ENCODE results near the gene CYP2S1.
A peak's percentile ranks its signal among the peaks of the same experiment; 100 is the strongest.
"Not testable (repeated sequence)": the region's sequence is repeated elsewhere in the genome, so short reads cannot be mapped to it uniquely, and the experiment has no call there.

Gene CYP2S1, protein sequence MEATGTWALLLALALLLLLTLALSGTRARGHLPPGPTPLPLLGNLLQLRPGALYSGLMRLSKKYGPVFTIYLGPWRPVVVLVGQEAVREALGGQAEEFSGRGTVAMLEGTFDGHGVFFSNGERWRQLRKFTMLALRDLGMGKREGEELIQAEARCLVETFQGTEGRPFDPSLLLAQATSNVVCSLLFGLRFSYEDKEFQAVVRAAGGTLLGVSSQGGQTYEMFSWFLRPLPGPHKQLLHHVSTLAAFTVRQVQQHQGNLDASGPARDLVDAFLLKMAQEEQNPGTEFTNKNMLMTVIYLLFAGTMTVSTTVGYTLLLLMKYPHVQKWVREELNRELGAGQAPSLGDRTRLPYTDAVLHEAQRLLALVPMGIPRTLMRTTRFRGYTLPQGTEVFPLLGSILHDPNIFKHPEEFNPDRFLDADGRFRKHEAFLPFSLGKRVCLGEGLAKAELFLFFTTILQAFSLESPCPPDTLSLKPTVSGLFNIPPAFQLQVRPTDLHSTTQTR

DNA sequence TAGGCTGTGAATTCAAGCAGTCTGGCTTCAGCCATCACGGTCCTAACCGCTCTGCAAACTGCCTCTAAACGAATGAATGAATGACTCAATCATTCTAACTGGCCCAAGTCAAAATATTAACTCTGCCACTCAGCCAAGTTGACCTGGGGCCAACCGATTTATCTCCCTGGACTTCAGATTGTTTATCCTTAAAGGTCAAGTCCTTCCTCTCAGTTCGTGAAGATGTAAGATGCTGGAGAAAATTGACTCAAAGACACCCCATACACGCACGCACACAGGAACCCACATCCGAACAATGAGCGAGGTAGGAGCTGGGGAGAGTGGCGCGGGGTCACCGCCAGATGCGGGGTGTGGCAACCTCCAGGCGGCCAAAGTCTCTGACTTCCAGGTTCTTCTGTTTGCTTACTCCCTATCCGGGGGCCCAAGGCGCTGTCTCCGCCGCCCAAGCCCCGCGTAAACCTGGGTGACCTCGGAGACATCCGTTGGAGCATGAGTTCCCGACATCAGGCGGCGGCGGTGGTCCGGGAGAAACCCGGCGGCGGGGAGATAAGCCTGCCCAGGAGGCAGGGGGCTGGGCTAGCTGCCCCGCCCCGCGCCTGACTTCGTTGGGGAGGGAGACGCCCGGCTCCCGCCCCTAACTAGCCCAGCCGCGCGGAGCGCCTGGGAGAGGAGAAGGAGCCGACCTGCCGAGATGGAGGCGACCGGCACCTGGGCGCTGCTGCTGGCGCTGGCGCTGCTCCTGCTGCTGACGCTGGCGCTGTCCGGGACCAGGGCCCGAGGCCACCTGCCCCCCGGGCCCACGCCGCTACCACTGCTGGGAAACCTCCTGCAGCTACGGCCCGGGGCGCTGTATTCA, at the start of gene CYP2S1:
TSS of gene CYP2S1 (plus strand) at position 646 of the 856 bp plus-strand sequence. CDS start at position 692, 46 bp downstream.
- DNase-seq = no peak

DNA sequence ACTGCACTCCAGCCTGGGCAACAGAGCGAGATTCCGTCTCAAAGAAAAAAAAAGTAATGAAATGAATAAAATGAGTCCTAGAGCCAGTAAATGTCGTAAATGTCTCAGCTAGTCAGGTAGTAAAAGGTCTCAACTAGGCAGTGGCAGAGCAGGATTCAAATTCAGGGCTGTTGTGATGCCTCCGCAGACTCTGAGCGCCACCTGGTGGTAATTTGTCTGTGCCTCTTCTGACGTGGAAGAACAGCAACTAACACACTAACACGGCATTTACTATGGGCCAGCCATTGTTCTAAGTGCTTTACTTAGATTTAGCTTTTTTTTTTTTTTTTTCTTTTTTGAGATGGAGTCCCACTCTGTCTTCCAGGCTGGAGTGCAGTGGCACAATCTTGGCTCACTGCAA, 48.6 kb upstream of the CYP2S1 start:
- DNase-seq = peak; percentile 66

DNA sequence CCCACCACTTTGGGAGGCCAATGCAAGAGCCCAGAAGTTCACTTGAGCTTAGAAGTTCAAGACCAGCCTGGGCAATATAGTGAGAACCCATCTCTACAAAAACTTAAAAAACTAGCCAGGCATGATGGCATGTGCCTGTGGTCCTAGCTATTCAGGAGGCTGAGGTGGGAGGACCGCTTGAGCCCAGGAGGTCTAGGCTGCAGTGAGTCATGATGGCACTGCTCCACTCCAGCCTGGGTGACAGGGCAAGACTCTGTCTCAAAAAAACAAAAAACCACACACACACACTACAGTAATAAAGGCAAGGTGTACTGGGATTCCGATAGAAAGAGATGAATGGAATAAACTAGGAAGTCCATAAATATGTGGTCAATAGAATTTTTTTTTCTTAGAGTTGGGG, 43.2 kb upstream of the CYP2S1 start:
- no peak for DNase-seq

DNA sequence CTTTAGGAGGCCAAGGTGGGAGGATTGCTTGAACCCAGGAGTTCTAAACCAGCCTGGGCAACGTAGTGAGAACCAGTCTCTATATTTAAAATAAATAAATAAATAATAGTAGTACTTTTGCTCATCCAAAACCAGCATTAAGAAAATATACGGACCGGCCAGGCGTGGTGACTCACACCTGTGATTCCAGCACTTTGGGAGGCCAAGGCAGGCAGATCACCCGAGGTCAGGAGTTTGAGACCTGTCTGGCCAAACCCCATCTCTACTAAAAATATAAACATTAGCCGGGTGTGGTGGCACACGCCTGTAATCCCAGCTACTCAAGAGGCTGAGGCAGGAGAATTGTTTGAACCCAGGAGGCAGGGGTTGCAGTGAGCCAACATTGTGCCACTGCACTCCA, 42.0 kb upstream of the CYP2S1 start:
- DNase-seq = not testable (repeated sequence)

DNA sequence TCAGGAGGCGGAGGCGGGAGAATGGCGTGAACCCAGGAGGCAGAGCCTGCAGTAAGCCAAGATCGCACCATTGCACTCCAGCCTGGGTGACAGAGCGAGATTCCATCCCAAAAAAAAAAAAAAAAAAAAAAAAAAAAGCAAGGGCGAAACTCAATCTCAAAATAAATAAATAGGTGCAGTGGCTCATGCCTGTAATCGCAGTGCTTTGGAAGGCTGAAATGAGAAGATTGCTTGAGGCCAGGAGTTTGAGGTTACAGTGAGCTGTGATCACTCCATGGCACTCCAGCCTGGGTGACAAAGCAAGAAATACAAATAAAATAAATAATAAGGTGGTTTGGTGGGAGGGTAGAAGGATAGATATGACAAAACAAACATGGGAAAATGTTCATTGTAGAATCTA, 39.0 kb upstream of the CYP2S1 start:
- DNase-seq = no peak

DNA sequence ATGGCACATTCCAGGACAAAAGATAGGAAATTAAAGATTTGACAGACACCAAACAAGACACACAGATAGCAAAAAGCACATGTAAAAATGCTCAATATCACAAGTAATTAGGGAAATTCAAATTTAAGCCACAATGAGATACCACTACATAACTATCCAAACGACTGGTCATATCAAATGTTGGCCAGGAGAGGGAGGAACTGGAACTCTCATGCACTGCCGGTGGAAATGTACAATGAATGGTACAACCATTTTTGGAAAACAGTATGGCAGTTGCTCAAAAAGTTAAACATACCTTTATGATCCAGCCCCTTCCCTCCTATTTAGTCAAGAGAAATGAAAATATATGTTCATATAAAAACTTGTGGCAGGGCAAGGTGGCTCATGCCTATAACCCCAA, 36.8 kb upstream of the CYP2S1 start:
- no peak for DNase-seq

DNA sequence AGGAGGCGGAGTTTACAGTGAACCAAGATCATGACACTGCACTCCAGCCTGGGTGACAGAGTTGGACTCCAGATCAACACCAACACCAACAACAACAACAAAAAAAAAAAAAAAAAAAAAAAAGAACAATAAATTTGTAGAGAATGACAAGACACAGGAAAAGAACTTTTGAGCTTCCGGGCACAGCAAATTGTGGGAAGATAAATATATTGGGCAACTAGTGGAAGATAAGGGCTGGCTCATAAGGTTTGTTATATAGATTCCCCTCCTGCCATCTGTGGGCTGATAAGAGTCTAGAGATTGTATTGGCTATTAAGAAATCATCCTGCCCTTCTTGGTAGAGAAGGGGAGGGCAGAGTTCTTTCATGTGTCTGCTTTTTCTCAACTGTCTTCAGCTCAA, 33.1 kb upstream of the CYP2S1 start:
- DNase-seq = no peak

DNA sequence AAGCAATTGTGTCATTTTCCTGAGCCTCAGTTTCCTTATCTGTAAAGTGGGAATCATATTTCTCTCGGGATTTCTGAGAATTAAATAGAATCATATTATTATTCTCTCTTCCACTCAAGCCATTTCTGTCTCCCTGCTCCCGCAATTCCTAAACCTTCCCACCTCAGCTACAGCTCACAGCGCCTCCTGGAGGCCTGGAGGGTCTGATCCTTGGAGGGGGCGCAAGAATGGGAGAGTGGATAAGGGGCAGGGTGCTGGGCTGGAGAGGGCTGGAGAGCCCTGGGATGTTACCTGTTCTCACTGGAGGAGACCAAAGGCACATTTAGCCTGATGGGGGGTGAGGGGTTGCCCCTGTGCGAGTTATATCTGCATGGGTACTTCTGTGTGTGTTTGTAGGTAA, 31.1 kb upstream of the CYP2S1 start:
- no peak for DNase-seq

DNA sequence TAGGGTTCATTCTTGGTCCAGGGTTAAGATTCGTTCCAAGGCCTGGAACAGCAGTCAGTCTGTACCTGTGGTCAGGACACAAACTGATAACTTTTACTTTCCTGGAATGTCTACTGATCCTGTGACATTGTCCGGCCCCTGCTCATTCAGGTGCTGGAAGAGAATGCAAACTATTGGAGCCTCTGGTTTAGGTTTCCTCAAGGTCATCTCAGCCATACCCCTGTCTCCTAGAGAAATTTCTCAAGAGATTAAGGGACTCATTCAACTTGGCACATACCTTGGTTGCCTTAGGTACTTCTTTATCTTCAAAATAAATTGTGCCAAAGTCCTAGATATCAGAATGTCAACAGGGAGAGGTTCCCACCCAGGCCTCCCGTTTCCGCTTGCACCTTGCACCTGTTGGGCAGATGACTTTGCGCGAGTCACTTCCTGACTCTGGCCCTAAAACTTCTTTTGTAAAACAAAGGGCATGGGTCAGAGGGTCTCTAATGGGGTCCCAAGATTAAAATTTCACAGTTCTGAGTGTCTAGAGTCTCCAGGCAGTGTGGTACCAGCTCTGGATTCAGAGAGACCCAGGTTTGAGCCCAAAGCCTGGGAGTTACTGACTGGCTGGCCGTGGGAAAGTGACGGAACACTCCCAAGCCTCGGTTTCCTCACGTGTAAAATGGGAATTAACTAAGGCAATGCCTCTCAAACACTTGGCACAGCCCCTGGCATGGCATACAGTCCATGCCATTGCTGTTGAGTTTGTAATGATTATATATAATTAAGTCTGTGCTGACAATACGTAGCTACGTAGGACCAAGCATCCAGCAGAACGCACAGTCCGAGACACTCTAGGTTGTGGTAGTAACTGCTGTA, 25.8 kb upstream of the CYP2S1 start:
- no peak for DNase-seq

DNA sequence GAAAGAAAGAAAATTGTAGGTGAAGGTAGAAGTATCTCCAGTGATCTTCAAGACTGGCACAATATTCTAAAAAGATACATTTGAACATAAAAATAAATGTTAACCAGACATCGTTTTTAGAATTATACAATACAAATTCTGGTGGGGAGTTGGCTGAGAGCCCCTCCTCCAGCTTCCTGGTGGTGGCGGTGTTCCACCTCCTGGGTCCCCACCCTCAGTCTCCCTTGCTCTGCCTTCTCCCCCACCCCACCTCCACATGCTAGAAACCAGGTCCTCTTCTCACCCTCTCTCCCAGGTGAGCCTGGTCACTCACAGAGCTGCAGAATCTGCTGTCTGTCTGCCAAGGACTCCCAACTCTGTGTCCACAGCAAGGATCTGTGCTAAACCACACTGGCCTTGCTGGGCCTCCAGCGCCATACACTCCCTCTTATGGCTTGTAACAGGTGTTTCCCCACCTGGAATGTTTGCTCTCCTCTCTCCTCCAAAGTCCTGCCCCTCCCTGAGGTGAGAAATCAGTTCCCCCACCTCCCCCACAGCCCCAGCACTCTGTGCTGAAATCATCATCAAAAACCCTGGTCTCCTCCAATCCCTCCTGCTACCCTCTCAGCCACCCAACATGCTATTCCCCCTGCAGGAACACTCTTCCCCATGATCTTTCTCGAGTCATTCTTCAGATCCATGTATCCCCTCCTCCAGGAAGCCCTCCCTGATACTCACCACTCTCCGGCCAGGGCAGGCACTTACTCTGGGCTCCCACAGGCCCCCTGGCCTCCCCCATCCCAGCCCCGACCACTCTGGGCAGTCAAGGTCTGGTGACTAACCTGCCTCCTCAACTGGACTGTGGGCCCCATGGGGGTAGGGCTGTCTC, 20.5 kb upstream of the CYP2S1 start:
- no peak for DNase-seq

DNA sequence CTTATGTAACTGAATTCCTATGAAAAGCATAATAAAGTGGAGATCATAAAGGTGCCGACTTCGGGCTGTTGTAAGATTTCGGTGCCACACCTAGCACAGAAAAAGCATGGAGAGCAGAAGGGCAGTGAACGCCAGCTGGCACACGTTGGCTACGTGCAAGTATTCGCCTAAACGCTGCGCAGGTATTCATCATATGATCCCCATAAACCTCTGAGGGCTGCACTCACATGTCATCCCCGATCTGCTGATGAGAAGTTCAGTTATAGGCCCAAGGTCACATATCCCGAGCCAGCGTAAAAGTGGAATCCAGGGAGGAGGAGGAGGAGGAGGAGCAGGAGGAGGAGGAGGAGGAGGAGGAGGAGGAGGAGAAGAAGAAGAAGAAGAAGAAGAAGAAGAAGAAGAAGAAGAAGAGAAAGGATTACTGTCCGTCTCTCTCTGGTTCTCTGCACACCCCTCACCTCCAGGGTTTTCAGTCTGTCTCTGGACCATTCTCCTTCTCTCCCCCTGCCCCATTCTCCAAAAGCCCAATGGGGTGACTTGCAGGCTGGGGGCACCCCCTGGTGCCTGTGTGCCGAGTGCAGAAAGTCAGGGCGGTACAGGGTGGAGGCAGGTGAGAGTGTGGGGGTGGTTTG, 18.6 kb upstream of the CYP2S1 start:
- DNase-seq = no peak

DNA sequence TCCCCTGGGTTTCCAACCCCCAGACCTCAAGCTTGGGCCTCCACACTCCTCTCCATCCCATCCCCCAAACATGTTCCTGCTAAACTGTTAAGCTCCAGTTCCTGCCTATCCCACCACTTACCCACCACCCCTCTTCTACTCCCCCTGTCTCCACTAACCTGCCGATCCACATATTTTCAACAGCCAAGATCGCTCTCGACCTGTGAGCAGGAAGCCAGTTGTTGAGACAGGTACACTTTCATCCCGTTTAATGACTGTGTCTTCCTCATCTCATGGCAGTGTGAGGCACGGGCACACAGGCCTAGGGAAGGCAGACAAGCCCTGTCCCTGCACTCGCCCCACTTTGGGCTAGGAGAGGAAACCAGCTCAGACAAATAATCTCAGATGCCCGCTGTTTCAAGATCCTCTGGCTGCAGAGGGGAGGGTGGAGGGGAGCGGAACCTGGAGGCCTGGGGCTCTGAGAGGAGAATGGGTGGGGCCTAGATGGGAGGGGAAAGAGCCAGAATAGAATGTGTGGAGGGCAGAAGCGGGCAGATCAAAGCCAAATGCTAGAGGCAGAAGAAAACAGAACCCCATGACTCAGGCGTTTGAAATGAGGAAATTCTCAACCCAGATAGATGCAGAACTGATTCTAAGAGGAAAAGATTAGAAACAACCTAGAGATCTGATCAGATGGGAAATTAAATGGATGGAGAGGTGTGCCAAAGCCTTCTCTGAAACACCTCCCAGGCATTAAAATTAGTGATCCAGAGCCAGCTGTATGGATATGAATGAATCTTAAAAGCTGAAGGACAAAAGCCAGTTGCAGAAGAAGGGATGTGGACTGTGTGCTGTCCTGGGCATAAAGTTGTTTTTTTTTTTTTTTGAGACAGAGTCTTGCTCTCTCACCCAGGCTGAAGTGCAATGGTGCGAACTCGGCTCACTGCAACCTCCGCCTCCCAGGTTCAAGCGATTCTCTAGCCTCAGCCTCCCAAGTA, 16.9 kb upstream of the CYP2S1 start:
- peak; percentile 22 for DNase-seq

DNA sequence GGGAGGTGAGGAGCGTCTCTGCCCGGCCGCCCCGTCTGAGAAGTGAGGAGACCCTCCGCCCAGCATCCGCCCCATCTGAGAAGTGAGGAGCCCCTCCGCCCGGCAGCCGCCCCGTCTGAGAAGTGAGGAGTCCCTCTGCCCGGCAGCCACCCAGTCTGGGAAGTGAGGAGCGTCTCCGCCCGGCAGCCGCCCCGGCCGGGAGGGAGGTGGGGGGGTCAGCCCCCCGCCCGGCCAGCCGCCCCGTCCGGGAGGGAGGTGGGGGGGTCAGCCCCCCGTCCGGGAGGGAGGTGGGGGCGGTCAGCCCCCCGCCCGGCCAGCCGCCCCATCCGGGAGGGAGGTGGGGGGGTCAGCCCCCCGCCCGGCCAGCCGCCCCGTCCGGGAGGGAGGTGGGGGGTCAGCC, 12.8 kb upstream of the CYP2S1 start:
- not testable (repeated sequence) for DNase-seq

DNA sequence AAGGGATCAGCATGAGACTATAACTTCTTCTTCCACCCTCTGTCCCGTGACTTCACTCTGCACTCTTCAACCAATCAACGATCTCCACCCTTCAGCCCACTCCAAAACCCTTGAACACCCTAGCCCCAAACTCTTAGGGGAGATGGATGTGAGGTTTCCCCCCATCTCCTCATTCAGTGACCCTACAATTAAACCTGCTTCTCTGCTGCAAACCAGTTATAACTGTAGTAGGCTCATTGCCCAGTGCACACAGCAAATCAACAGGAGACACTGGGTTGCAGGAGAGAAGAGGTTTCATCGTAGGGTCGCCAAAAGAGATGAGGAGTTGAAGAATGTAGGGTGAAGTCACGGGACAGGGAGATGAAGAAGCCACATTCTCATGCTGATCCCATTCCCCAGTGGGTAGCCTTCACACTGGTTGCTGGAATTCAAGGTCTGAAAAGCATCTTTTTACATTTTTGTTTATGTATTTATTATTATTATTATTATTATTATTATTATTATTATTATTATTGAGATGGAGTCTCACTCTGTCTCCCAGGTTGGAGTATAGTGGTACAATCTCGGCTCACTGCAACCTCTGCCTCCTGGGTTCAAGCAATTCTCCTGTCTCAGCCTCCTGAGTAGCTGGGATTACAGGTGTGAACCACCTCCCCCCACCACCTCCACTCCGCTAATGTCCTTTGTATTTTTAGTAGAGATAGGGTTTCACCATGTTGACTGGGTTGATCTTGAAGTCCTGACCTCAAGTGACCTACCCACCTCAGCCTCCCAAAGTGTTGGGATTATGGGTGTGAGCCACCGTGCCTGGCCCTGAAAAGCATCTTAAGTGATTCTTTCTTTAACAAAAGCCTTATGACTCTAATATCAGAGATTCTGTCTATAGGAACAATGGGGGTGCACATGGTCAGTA, 5.8 kb upstream of the CYP2S1 start:
- no peak for DNase-seq

DNA sequence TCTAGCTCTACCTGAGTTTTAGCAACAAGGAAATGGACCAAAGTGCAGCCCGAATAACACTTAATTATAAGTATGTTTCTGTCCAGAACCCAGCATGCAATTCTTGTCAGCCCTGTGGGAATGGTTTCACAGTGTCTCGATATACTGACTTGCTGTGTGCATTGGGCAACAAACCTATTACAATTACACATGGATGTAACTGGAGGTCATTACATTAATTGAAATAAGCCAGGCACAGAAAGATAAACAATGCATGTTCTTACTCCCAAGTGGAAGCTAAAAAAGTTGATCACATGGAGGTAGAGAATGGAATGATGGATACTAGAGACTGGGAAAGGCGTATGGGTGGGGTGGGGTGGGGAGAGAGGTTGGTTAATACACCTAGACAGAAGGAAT, 5.1 kb upstream of the CYP2S1 start:
- DNase-seq = no peak

DNA sequence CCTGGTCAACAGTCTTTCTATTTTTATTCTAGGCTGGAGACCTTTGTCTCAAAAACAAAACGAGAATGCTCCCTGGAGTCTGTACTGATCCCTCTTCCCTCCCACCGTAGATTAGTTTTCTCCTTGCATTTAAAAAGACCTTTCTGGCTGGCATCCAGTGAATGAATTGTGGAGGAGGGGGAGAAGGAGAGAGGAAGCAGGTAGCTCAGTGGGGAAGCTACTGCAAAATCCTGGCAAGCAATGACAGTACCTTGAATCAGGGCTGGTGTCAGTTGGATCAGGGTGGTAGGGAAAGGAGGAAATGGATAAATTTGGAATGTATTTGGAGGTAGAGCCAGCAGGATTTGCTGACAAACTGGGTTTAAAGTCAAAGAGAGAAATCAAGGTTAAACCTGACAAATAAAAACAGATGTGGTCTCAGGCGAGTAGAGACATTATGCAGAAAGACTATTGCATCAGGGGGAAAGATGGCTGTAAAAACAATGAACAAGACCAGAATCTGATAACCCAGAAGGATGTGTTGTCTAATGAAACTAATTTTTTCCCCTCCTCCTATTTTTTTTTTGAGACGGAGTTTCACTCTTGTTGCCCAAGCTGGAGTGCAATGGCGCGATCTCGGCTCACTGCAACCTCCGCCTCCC, 3.5 kb upstream of the CYP2S1 start:
- DNase-seq = no peak

DNA sequence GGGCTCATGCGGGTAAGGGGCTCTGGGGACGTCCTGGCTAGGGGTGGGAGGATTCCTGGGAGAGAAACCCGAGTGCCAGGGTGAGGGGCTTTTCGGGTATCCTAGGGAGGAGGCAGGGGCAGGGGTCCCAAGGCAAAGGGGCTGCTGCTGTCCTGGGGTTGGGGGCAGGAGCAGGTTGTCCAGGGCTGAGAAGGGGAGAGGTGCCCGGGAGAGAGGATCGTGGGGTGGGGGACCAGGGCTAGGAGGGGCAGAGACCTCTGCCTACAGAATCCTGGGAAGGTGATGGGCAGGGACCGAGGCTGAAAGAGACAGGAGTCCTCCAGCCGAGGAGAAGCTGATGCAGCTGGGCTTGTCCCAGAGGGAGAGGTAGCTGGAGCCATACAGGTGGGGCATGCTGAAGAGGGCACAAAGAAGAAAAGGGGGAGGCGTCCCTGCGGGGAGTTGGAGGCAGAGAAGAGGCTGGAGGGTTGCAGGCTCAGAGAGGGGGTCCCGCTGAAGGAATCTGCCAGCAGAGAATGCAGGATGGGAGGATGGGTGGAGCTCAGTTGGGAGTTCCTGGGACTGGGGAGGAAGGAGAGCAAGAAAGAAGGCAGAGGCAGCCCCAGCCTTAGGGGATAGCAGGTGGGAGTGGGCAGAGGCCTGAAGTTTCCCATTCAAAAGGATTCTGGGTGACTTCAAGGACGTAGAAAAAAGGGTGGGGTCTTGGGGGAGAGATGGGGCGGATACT, 574 bp downstream of the CYP2S1 start:
- DNase-seq = no peak

DNA sequence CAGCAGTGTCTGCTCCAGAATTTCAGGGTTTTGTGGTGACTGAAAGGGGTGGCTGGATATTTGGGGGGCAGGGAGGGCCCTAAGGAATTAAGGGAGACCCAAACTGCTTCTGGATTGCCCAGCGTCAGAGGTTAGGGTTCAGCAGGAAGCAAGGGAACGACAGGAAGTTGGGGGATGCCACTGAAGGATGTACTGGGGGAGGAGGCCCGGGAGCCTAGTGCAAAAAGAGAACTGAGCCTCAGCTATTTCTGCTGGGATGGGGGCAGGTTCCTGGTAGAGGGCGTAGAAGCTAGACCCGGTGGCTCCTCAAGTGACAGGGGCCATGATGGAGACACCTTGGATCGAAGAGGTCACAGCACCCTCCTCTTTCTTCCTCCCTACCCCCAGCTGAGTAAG, 1.1 kb downstream of the CYP2S1 start:
- DNase-seq = no peak
